Endodermal cell (in vitro differentiated cells): ENCODE results near the gene POMT2. TPM values are rescaled to one million over a fixed set of nuclear protein-coding genes. Genes with fewer than 3 reads are reported as not detected.
A peak's percentile ranks its signal among the peaks of the same experiment; 100 is the strongest.

Experiments used
- DNase-seq: peaks from one replicate; pipeline ENCODE4 v3.0.0-alpha.2; 2017
- H3K27ac ChIP-seq: 2 replicates; pipeline ENCODE4 v1.5.1; 2013; ENCODE audit warnings: mild to moderate bottlenecking, low read depth, low read length, moderate library complexity
- H3K27me3 ChIP-seq: 2 replicates; pipeline ENCODE4 v1.6.1; 2013; ENCODE audit warnings: mild to moderate bottlenecking, low read length, moderate library complexity; ENCODE audit not compliant: insufficient read depth, control insufficient read depth, poor library complexity, severe bottlenecking
- H3K36me3 ChIP-seq: 2 replicates; pipeline ENCODE4 v1.7.0; 2013; ENCODE audit warnings: mild to moderate bottlenecking, low read length, moderate library complexity; ENCODE audit not compliant: control insufficient read depth, insufficient read depth
- H3K4me1 ChIP-seq: one replicate; pipeline ENCODE4 v1.7.0; 2013; ENCODE audit warnings: low read length; ENCODE audit not compliant: control insufficient read depth, insufficient read depth
- H3K4me3 ChIP-seq: 2 replicates; pipeline ENCODE4 v1.5.1; 2013; ENCODE audit warnings: mild to moderate bottlenecking, low read length, moderate library complexity
- H3K9ac ChIP-seq: 2 replicates; pipeline ENCODE4 v1.6.1; 2013; ENCODE audit warnings: mild to moderate bottlenecking, low read length, moderate library complexity; ENCODE audit not compliant: poor library complexity, severe bottlenecking; ENCODE audit errors: extremely low read depth
- H3K9me3 ChIP-seq: 2 replicates; pipeline ENCODE4 v1.6.1; 2013; ENCODE audit warnings: mild to moderate bottlenecking, low read length, moderate library complexity; ENCODE audit not compliant: control insufficient read depth
- H3K27ac Mint-ChIP-seq: 2 replicates; pipeline ENCODE4 v1.8.0; 2020; ENCODE audit warnings: mixed read lengths
- H3K27me3 Mint-ChIP-seq: 2 replicates; pipeline ENCODE4 v1.8.0; 2021; ENCODE audit warnings: mild to moderate bottlenecking, mixed read lengths; ENCODE audit not compliant: insufficient read depth
- H3K36me3 Mint-ChIP-seq: 2 replicates; pipeline ENCODE4 v1.8.0; 2020; ENCODE audit warnings: low read depth, mixed read lengths
- H3K4me1 Mint-ChIP-seq: 2 replicates; pipeline ENCODE4 v1.8.0; 2020; ENCODE audit warnings: mixed read lengths
- H3K4me3 Mint-ChIP-seq: 2 replicates; pipeline ENCODE4 v1.8.0; 2020; ENCODE audit warnings: mild to moderate bottlenecking, moderate library complexity, mixed read lengths
- H3K9me3 Mint-ChIP-seq: 2 replicates; pipeline ENCODE4 v1.8.0; 2020; ENCODE audit warnings: mild to moderate bottlenecking, mixed read lengths
- WGBS, 2 experiments: methylation state at CpG; one replicate each; pipeline versions ENCODE4 v1.1.5 to v1.1.7; 2013; ENCODE audit warnings: missing lambda C conversion rate in 2 of 2, mixed read lengths in 1 of 2; ENCODE audit not compliant: insufficient coverage in 1 of 2, insufficient read length in 1 of 2; 5-methylcytosine and 5-hydroxymethylcytosine counted together
- total RNA-seq, 2 donors: library from RNA; stranded (reverse); fragmentation: NEBNext Ultra II Directional in 1 of 2; extraction: Animal tissue kit (Norgen Biotek cat#: 25700) in 1 of 2; gene quantifications; 2 replicates in 1 of 2; 3 replicates in 1 of 2; pipeline ENCODE4 v1.2.1, GENCODE V29; 2021
- TF ChIP-seq, protein P1 (sequence below): fragments of 200-600 bp; sonication (generic); conservative IDR thresholded peaks from 2 replicates; pipeline ENCODE4 v1.5.0; 2021; ENCODE audit warnings: antibody characterized with exemption, mild to moderate bottlenecking

Gene POMT2
- total RNA-seq, 2 donors from 2014 or later, result 58.5 to 70.6 TPM

DNA sequence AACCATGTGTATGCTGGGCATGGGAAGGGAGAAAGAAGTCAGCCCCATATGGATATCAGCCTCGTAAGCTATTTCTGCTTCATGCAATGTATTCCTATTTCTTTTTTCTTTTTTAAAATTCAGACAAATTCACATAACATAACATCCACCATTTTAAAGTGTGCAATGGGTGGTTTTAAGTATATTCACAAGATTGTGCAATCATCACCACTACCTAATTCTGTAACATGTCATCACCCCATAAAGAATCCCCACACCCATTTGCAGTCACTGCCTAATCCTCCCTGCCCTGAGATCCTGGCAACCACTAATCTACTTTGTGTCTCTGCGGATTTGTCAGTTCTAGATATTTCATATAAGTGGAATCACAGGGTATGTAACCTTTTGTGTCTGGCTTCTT is 9.5 kb downstream of the POMT2 start:
- H3K4me1 Mint-ChIP-seq, result peaks cover 59% of the 10 kb centered on the region
- no peaks in the 10 kb centered on the region for H3K9me3 Mint-ChIP-seq
- Histone ChIP-seq H3K9ac (no peak overlapping the region), H3K36me3 (peaks cover 8% of the 10 kb centered on the region), H3K4me1 (peaks cover 33% of the 10 kb centered on the region), H3K4me3 (no peak overlapping the region), H3K27ac (no peak overlapping the region), H3K9me3 (no peaks in the 10 kb centered on the region), H3K27me3 (no peaks in the 10 kb centered on the region)
- 87 to 100% methylated on average over 1 of the region's 2 CpGs for WGBS, 2 experiments
- H3K27me3 Mint-ChIP-seq, result no peaks in the 10 kb centered on the region
- no peak for DNase-seq
- H3K4me3 Mint-ChIP-seq, result no peak overlapping the region
- H3K36me3 Mint-ChIP-seq, result peaks cover 10% of the 10 kb centered on the region
- peak overlapping the region; percentile 41 for H3K27ac Mint-ChIP-seq
- TF ChIP-seq, protein P1, sequence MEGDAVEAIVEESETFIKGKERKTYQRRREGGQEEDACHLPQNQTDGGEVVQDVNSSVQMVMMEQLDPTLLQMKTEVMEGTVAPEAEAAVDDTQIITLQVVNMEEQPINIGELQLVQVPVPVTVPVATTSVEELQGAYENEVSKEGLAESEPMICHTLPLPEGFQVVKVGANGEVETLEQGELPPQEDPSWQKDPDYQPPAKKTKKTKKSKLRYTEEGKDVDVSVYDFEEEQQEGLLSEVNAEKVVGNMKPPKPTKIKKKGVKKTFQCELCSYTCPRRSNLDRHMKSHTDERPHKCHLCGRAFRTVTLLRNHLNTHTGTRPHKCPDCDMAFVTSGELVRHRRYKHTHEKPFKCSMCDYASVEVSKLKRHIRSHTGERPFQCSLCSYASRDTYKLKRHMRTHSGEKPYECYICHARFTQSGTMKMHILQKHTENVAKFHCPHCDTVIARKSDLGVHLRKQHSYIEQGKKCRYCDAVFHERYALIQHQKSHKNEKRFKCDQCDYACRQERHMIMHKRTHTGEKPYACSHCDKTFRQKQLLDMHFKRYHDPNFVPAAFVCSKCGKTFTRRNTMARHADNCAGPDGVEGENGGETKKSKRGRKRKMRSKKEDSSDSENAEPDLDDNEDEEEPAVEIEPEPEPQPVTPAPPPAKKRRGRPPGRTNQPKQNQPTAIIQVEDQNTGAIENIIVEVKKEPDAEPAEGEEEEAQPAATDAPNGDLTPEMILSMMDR, result no peak

DNA sequence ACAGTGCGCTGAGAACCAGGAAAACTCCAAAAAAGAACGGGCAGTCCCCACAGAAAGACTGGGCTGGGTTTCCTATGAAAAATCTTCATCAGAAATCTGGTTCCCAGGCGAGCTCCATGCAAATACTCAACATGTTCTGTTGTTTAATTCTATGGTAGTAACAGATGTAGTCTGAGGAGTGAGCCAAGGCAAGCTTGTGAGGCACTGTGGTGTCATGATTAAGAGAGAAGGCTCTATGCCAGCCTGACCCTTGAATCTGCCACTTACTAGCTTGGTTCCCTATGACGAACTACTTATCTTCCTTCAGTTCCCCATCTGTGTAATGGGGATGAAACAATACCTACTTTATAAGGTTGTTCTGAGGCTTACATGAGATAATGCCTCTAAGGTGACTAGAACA is 10.7 kb downstream of the POMT2 start:
- H3K4me3 ChIP-seq, result no peak overlapping the region
- no peaks in the 10 kb centered on the region for H3K9me3 ChIP-seq
- no peaks in the 10 kb centered on the region for H3K27me3 ChIP-seq
- no peak overlapping the region for H3K27ac ChIP-seq
- H3K27me3 Mint-ChIP-seq, result no peaks in the 10 kb centered on the region
- 82 to 87% methylated on average over 3 to 4 of the region's 4 CpGs for WGBS, 2 experiments
- peaks cover 15% of the 10 kb centered on the region for H3K36me3 ChIP-seq
- peaks cover 51% of the 10 kb centered on the region for H3K4me1 Mint-ChIP-seq
- no peak for DNase-seq
- no peak overlapping the region for H3K9ac ChIP-seq
- TF ChIP-seq, protein P1, result no peak
- peaks cover 12% of the 10 kb centered on the region for H3K36me3 Mint-ChIP-seq
- H3K4me3 Mint-ChIP-seq, result no peak overlapping the region
- peaks cover 27% of the 10 kb centered on the region for H3K4me1 ChIP-seq
- H3K27ac Mint-ChIP-seq, result peak overlapping the region; percentile 77
- H3K9me3 Mint-ChIP-seq, result no peaks in the 10 kb centered on the region

DNA sequence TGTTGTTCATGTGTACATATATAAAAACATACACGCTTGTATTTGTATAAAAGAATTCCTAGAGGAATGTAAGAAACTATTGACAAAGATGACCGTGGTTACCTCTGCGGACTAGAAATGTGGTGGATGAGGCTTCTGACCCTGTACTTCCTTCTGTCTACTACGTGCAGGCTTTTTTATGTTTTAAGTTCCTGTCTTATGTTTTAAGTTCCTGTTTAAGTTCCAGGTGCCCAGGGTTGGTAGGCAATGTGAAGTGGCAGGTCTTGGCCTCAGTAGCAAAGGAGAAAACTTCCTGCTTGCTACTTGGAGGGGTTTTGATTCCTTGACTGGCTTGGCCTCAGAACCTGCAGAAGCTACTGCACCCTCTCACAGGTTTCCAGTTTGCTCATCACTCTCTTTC is 11.6 kb downstream of the POMT2 start:
- Mint-ChIP-seq H3K9me3 (no peaks in the 10 kb centered on the region), H3K27ac (no peak overlapping the region), H3K4me1 (peaks cover 42% of the 10 kb centered on the region), H3K27me3 (no peaks in the 10 kb centered on the region), H3K36me3 (peaks cover 12% of the 10 kb centered on the region), H3K4me3 (no peak overlapping the region)
- no peak overlapping the region for H3K9ac ChIP-seq
- H3K4me1 ChIP-seq, result peaks cover 18% of the 10 kb centered on the region
- no peak overlapping the region for H3K27ac ChIP-seq
- TF ChIP-seq, protein P1, result no peak
- no peaks in the 10 kb centered on the region for H3K9me3 ChIP-seq
- H3K36me3 ChIP-seq, result peaks cover 24% of the 10 kb centered on the region
- DNase-seq, result no peak
- no peaks in the 10 kb centered on the region for H3K27me3 ChIP-seq
- no peak overlapping the region for H3K4me3 ChIP-seq
- 98 to 100% methylated on average over 2 to 4 of the region's 4 CpGs for WGBS, 2 experiments
